GM21447 (cell line): ENCODE results near the gene LRRC75B.
"Not testable (repeated sequence)": the region's sequence is repeated elsewhere in the genome, so short reads cannot be mapped to it uniquely, and the experiment has no call there.

Experiments
- ATAC-seq: cut with Tn5 transposase; IDR thresholded peaks from one replicate; pipeline ENCODE4 v1.9.1; 2021; ENCODE audit not compliant: unreplicated experiment

The LRRC75B gene

GRCh38 chr22:24602847-24603769 is 10.2 kb upstream of the LRRC75B start, which contains the start of gene GGT1:
TSS of gene GGT1 (plus strand) at chr22:24603193. CDS start at chr22:24611082, 7,889 bp downstream.
- not testable (repeated sequence) for ATAC-seq

GRCh38 chr22:24602105-24602749 is 9.4 kb upstream of the LRRC75B start:
- ATAC-seq, result not testable (repeated sequence)

- no peak for ATAC-seq
Measured at GRCh38 chr22:24601217-24602104, 8.6 kb upstream of the LRRC75B start.

- ATAC-seq, result not testable (repeated sequence)
Measured at GRCh38 chr22:24599958-24600715, 7.3 kb upstream of the LRRC75B start.

GRCh38 chr22:24599514-24599913 is 6.6 kb upstream of the LRRC75B start:
- no peak for ATAC-seq

- ATAC-seq, result not testable (repeated sequence)
Measured at GRCh38 chr22:24597076-24597475, 4.2 kb upstream of the LRRC75B start.

- no peak for ATAC-seq
Measured at GRCh38 chr22:24595863-24596262, 3.0 kb upstream of the LRRC75B start.

- ATAC-seq, result no peak
Measured at GRCh38 chr22:24595228-24595627, 2.4 kb upstream of the LRRC75B start.

- no peak for ATAC-seq
Measured at GRCh38 chr22:24594569-24595120, 1.8 kb upstream of the LRRC75B start.

- no peak for ATAC-seq
Measured at GRCh38 chr22:24593836-24594568, 1.1 kb upstream of the LRRC75B start.

- not testable (repeated sequence) for ATAC-seq
Measured at GRCh38 chr22:24593559-24593835, 624 bp upstream of the LRRC75B start.

- ATAC-seq, result no peak
Measured at GRCh38 chr22:24592058-24592850, 619 bp downstream of the LRRC75B start.

GRCh38 chr22:24591286-24591830 is 1.5 kb downstream of the LRRC75B start:
- ATAC-seq, result no peak

GRCh38 chr22:24590596-24591173 is 2.2 kb downstream of the LRRC75B start:
- no peak for ATAC-seq

- ATAC-seq, result no peak
Measured at GRCh38 chr22:24589518-24590030, 3.3 kb downstream of the LRRC75B start.

- no peak for ATAC-seq
Measured at GRCh38 chr22:24588757-24589481, 4.0 kb downstream of the LRRC75B start.

- ATAC-seq, result no peak
Measured at GRCh38 chr22:24588381-24588756, 4.5 kb downstream of the LRRC75B start.
